GM19023 (cell line): Measurements from ENCODE around the gene TRMO.

Experiments used
- ATAC-seq: cut with Tn5 transposase; IDR thresholded peaks from one replicate; pipeline ENCODE4 v1.9.1; 2021; ENCODE audit warnings: mild to moderate bottlenecking, moderate library complexity; ENCODE audit not compliant: unreplicated experiment

Gene TRMO

GRCh38 chr9:97940233-97940632, 17.9 kb upstream of the TRMO start:
- no peak for ATAC-seq

- no peak for ATAC-seq
These were observed 15.9 kb upstream of the TRMO start, which contains the start of gene HEMGN for GRCh38 chr9:97938081-97938644. Gene HEMGN, minus strand, starts transcription at chr9:97938172. Its CDS starts 36 bp downstream, at chr9:97938136.

GRCh38 chr9:97936998-97937397, 14.7 kb upstream of the TRMO start:
- ATAC-seq = no peak

- ATAC-seq = no peak
These were observed 13.0 kb upstream of the TRMO start for GRCh38 chr9:97935276-97935675.

- no peak for ATAC-seq
These were observed 12.2 kb upstream of the TRMO start for GRCh38 chr9:97934321-97935115.

GRCh38 chr9:97933297-97933998, 11.1 kb upstream of the TRMO start:
- ATAC-seq = no peak

- no peak for ATAC-seq
These were observed 8.7 kb upstream of the TRMO start for GRCh38 chr9:97930972-97931371.

GRCh38 chr9:97928986-97929604, 6.8 kb upstream of the TRMO start:
- no peak for ATAC-seq

GRCh38 chr9:97925497-97926334, 3.4 kb upstream of the TRMO start:
- ATAC-seq = no peak

- no peak for ATAC-seq
These were observed 2.1 kb upstream of the TRMO start for GRCh38 chr9:97924386-97924785.

GRCh38 chr9:97923529-97924108, 1.3 kb upstream of the TRMO start:
- ATAC-seq = no peak

- ATAC-seq = no peak
These were observed 3.0 kb downstream of the TRMO start for GRCh38 chr9:97919217-97919813.

GRCh38 chr9:97918611-97919010, 3.7 kb downstream of the TRMO start:
- no peak for ATAC-seq

- no peak for ATAC-seq
These were observed 10.3 kb downstream of the TRMO start for GRCh38 chr9:97911970-97912369.

- no peak for ATAC-seq
These were observed 10.8 kb downstream of the TRMO start for GRCh38 chr9:97911528-97911927.

GRCh38 chr9:97910357-97910756, 11.9 kb downstream of the TRMO start:
- ATAC-seq = no peak

GRCh38 chr9:97908705-97909104, 13.6 kb downstream of the TRMO start:
- no peak for ATAC-seq

- no peak for ATAC-seq
These were observed 14.7 kb downstream of the TRMO start for GRCh38 chr9:97907632-97908031.

GRCh38 chr9:97907046-97907445, 15.3 kb downstream of the TRMO start:
- ATAC-seq = no peak
